ENCODE results near the gene ATP2B2.

The ATP2B2 gene

DNA sequence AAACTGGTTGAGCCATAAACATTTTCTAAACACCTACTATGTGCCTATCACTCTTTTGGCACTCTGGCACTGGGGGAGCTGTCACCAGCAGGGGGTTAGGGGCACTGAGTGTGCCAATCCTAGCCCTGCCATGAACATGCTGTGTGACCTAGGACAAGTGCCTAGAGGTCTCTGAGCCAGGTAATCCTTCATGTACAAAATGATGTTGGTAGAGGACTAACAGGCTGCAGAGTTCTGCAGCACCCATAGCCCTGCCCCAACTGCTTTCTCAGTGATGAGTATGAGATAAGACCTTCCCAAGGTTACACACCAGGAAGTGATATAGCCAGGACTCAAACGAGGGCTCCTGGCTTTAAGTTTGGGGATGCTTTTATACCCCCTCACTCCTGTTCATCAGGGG lies 99.6 kb downstream of the ATP2B2 start:
- in situ Hi-C loops (cut with MboI; ENCODE audit: low sequenced_read_pairs): no loop called here

DNA sequence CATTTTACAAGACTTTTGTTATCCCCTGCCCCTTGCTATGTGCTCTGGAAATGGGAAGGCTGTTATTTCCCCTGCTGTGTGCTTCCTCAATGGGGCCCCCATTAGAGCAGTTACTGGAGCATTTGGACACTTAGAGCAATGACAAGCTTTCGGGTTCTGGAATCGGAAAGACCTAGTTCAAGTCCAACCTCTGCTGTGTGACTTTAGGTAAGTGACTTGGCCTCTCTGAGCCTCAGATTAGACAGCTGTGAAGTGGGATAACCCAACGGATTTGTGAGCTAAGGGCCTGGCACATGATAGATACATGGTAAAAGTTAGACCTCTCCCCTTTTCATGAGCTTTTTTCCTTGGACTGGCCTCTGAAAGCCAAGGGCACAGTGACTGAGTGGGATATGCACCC lies 100.5 kb downstream of the ATP2B2 start:
- in situ Hi-C loops (cut with MboI; ENCODE audit: low sequenced_read_pairs): no loop called here

DNA sequence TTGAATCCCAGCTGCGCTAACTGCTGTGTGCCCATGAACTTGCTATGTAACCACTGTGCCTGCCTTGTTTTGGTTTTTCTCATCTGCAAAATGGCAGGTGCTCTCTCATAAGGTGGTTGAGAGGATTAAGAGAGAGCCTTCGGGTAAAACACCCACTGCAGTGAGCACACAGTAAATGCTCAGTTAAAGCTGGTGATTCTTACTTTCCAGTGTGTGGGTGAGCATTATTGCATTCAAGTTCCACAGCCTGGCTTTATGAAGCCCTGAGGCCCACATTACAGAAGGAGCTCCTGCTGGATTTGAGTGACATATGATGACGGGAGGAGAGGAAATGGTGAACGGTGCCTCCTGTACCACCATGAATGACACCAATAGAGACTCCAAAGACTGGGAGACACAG lies 101.0 kb downstream of the ATP2B2 start:
- in situ Hi-C loops (cut with MboI; ENCODE audit: low sequenced_read_pairs): no loop called here

DNA sequence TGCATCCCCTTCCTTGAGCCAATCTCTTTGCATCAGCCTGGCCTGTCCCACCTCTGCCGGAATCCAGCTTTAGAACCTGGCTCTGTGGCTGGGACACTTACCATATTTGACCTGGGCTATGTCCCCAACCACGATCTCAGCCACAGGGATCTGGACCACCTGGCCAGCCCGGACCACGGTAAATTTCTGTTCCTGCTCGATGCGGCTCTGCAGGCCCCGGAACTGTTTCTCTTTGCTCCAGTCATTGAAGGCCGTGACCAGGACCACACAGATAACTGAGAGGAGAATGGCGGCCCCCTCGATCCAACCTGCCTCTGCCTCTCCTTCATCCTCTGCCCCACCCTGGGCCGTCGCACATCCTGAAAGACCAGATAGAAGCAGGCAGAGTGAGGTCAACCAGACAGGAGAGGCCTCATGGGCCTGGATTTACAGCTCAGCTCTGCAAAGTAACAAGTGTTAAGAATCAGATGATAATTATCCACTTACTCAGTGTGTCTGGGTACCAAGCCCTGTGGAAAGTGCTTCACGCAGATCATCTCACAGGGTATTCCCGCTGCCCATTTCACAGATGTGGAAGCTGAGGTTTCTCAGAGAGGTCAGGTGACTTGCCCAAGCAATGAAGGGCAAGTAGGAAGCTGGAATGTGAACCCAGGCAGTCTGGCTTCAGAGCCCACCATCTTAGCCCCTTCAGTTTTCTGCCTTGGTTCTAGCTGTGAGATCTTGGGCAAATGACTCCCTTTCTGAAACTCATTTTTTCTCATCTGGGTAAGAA lies 103.2 kb downstream of the ATP2B2 start:
- in situ Hi-C loops (cut with MboI; ENCODE audit: low sequenced_read_pairs): no loop called here

DNA sequence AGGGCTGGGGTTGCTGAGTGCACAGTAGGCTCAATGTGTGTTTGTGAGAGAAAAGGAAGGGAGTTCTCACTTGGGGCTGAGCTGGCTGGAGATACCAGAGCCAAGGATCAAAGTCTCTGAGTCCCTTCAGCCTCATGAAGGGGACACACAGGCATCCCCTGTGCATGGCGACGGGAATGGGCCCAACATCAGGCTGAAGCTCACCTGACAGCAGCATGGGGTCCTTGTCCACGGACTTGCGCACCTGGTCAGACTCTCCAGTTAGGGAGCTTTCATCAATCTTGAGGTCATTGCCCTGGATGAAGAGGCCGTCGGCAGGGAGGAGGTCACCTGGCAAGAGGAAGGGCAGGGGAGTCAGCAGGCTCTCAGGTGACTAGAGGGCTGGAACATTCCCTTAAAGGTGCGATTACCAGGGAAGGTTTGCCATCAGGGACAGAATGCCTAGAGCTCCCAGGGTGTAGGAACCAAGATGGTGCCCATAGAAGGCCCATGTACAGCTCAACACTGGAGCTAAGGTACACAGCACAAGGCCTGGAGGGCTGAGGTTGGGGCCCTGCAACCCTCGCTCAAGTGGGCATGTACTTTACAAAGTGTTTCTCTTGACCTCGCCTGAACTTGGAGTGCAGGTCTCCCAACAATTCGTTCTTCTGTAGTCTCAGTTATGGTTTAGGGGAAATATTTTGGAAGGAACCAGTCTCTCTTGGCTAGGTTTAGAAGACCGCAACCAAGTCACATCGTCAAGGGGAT lies 104.5 kb downstream of the ATP2B2 start:
- in situ Hi-C loops (cut with MboI; ENCODE audit: low sequenced_read_pairs): no loop called here

DNA sequence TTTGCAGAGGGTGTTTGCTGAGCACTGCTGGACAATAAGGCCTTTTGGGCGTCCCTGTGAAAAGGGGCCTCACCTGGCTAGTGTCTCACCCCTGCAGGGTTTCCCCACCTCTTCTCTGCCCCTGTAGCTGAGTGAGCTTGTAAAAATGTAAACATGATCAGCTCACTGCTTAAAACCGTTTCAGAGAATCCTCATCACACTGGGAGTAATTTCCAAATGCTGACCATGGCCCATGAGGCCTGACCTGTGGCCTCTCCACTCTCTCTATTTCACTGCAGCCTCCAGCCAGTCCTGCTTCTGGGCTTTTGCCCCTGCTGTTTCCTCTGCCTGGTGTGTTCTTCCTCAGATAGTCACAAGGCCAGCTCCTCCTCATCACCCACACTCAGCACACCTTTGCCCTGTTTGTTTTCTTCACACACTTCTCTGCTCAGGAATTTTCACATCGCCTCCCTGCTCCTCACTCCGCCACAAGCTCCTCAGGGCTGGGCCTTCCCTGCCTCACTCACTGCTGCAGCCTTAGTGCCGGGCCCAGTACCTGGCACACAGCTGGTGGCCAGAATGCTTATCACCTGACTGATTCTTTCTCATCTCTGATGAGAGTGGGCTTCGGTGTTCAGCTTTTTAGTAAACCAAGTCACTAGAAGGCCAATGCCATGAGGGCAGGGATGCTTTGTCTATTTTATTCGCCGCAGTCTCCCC lies 105.2 kb downstream of the ATP2B2 start:
- in situ Hi-C loops (cut with MboI; ENCODE audit: low sequenced_read_pairs): no loop called here

DNA sequence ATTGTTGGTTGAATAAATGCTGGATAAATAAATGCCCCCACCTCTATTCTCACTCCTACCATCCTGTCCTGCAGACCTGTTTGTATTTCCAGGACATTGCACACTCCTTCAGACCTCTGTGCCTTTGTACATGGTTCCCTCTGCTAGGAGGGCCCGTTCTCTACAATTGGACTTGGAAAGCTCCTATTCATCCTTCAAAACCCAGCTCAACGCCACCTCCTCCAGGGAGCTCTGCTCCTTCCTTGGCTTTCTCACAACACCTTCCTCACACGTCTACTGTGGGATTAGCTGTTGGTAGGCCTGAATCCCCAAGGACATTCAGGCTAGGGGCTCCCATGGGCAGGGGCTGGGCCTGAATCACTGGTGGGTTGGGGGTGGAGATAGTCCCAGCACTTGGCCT lies 105.8 kb downstream of the ATP2B2 start:
- in situ Hi-C loops (cut with MboI; ENCODE audit: low sequenced_read_pairs): no loop called here

DNA sequence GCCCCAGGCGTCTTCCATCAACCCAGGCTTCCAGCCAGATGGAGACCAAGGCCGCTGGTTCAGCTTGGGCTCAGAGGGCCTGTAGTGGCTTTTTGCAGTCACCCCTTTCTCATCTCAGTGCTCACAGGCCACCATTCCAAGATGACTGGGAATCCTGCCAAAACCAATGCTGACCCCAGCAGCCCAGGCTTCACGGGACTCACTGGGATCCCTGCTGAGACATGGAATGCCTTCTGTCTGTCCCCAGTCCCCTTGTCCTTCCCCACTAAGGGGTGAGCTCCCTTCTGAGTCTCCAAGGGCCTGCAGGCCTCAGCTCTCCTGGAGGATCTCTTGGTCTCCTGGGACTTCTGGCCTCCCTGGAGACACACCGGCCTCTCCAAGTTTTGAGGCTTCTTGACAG lies 107.0 kb downstream of the ATP2B2 start:
- in situ Hi-C loops (cut with MboI; ENCODE audit: low sequenced_read_pairs): no loop called here

DNA sequence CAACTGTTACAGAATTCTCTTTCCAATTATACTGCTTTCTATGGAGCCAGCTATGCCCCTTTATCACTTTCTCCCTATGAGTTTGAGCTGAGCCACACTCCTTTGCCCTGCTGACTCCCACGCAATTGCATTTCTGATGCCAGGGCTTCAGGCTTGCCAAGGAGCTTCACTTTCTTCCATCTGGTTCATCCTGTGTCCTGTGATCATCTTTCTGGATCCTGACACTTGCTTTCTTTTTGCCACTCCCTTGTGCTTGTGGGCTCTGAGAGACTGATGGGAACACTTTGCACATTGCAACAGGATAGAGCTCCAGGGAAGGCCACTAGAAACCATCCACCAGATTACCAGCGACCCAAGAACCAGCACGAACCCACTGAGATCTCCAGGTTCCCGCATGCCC lies 107.5 kb downstream of the ATP2B2 start:
- in situ Hi-C loops (cut with MboI; ENCODE audit: low sequenced_read_pairs): no loop called here

DNA sequence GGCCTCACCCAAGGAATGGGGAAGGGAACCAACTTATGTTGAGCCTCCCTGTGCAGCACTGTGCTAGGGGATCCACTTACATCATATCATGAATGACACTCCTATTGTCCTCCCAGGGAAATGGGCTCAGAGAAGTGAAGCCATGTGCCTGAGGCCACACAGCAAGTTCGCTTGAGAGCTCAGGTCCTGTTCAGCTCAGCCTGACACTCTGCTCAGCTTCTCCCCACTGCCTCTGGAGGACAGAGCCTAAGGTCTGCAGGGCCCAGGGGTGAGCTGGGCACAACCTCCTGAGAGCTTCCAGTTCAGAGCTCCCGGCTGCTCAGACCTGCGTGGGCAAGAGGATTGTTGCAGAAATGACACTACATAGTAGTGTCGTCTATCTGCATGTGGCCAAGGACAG lies 108.5 kb downstream of the ATP2B2 start:
- in situ Hi-C loops (cut with MboI; ENCODE audit: low sequenced_read_pairs): no loop called here

DNA sequence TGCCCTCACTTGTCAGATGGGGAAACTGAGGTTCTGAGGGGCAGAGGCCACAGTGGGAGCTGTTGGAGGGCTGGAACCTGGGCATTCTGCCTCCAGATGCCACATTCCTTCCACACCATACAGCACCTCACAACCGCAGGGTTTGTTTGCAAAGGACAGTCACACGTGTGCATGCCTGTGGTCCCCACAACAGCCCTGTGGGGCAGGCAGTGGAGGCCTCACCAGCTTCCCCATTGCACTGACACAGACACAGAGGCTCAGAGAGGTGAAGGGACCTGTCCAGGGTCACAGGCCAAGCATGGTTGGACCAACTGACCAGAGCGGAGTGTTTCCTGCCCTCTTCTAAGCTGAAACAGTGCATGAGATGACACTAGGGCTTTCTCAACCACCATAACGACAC lies 109.3 kb downstream of the ATP2B2 start:
- in situ Hi-C loops (cut with MboI; ENCODE audit: low sequenced_read_pairs): no loop called here

DNA sequence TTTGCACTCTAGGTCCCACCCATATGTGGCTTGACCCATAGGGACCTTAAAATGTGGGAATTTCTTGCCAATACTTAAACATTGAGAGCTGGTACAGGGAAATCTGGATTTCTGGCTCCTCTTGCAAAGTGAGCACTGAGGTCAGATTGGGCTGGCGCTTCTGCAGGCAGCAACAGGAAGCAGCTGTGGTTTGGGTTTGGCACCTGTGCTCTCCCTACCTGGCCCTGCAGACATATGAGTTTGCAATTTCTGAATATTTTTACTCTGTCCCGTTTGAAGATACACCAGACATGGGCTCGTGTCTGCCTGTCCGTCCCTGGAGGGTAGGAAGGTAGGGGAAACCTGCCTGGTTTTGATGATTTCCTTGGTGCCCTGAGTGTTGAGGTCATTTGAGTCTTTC lies 109.7 kb downstream of the ATP2B2 start:
- in situ Hi-C loops (cut with MboI; ENCODE audit: low sequenced_read_pairs): no loop called here

DNA sequence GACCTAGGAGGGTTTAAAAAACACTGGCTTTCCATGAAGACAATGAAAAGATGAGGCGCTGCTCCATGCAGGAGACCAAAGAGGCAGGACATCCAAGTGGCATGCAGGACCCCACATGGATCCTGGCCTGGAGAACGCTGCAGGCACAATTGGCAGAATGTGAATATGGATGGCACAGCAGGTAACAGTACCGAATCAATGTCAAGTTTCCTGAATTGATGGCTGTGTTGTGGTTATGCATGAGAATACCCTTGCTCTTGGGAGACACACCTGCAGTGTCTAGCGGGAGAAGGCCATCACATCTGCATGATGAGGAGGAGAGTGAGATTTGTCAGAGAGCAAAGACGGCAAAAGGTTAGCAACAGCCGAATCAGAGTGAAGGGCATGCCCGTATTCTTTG lies 110.2 kb downstream of the ATP2B2 start:
- in situ Hi-C loops (cut with MboI; ENCODE audit: low sequenced_read_pairs): no loop called here

DNA sequence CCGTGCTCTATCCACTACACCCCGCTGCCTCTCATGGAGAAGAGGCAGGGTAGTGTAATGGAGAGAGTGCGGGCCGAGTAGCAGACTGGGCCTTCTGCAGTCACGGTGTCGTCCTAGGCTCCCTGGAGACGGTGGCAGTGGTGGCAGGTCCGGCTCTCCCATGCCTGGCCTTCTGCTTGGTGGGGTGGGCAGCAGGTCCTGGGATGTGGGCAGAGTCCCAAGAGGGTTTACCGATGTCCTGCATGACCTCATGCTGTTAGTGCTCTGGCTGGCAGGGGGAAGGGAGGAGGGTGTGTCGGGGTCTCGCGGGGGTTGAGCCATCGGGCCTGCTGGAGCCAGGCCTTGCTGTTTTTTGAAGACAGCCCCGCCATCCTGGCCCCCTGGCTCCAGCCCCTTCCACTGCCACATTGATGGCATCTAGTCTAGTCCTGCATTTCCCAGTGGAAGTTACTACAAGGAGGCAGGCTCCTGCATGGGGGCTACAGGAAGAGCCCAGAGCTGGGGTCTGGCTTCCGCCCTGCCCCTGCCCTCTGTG lies 110.8 kb downstream of the ATP2B2 start:
- in situ Hi-C loops (cut with MboI; ENCODE audit: low sequenced_read_pairs): no loop called here

DNA sequence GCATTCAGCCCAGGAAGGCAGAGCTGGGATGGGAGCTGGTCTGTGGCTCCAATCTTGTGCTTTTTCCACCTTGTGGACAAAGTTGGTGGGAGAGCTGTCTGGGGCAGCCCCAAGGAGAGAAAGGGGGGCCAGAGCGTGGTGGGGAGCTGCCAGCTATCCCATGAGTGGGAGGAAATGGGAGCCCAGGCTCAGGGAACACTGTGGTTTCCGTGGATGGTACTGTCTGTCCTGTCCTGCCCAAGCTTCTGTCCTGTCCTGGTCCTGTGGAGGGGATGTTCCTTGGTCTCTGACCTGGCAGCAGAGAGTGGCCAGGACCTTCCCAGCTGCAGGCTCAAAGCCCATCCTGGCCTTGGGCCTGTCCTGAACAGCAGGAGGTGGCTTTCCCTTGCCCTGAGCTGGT lies 111.9 kb downstream of the ATP2B2 start:
- in situ Hi-C loops (cut with MboI; ENCODE audit: low sequenced_read_pairs): no loop called here

DNA sequence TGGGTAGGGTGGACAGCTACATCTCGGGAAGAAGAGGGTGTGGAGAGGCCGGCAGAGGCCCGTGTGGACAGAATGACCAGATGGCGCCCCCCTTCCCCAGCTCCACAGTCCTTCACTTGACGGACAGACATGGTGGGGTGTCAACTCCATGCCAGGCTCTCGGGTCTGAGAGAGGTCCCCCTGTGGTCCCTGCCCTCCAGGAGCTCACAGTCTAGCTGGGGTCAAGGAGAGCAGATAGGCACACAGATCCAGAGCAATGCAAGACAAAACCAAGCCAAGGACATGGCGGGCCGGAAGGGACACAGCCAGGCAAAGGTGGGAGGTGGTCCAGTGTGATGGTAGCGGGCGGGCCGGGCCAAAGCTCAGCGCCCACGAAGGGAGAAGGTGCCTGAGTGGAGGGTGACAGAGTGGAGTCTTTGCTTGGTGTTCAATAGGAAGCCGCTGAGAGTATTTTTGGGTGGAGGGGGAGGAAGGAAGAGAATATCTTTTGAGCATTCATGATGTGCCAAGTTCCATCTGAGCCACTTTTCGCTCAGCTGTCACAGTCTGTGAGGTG lies 112.4 kb downstream of the ATP2B2 start:
- in situ Hi-C loops (cut with MboI; ENCODE audit: low sequenced_read_pairs): no loop called here

DNA sequence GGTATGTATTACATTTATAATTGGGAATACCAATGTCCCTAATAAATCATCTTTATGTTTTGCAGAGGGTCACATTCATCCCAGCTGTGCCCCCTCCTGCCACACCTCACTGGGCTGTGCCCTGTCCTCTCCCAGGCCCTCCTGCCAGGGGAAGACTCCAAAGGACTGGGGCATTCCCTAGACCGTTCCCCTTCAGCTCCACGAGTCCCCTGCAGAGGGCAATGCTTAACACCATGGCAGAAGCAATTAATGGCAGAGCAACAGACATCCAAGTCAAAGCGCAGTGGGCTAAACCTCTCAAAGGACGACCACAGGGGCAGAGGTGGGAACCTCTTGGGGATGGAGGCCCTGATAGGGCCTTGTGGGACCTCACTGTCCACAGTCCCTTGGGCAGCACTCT lies 113.1 kb downstream of the ATP2B2 start:
- in situ Hi-C loops (cut with MboI; ENCODE audit: low sequenced_read_pairs): no loop called here

DNA sequence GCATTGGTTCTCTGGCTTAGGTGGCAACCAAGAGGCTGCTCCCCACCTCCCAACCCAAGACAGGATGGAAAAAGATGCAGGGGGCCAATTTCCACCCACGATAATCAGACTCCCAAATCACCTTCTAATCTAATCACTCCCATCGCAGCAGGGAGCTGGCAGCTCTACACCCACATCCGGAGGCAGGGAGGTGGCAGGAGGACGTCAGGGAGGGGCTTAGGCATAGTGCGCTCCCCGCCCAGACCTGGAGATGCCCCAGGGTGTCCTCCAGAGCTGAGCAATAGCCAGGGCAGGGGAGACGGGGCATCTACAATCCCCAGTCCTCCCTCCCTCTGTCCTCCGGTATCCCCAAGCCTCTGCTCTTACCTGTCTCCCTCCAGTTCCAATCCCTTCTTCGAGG lies 114.0 kb downstream of the ATP2B2 start:
- in situ Hi-C loops (cut with MboI; ENCODE audit: low sequenced_read_pairs): no loop called here

DNA sequence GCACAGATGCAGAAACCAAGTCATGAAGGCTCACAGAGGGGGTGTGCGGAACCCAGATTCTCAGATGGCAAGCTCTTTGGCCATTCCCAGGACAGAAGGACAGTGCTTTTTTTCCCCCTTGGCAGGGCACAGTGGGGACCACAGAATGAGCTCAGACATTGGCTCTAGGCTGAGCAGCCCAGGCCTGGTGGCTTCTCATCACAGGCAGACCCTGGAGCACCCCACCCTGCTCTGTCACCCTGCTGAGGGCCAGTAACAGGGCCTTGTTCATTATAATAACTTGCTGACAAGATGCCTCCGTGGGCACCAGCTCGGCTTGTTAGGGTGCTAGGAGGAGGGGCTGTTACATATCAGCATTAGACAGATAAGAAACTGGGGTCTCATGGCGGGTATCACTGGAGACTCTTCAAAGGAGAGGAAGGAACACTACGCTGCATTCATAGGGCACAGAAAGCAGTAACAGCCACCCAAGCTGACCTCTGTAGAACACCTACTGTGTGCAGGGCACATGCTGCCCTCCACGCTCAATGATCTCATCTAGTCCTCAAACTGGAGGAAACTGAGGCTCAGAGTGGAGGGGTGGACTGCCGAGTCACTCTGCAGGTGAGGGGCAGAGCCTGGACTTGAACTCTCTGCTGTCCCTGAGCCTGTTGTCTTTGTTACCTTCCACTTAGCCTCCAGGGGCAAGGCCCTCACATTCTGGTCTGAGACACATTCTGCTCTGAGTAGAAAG lies 114.6 kb downstream of the ATP2B2 start:
- in situ Hi-C loops (cut with MboI; ENCODE audit: low sequenced_read_pairs): no loop called here

DNA sequence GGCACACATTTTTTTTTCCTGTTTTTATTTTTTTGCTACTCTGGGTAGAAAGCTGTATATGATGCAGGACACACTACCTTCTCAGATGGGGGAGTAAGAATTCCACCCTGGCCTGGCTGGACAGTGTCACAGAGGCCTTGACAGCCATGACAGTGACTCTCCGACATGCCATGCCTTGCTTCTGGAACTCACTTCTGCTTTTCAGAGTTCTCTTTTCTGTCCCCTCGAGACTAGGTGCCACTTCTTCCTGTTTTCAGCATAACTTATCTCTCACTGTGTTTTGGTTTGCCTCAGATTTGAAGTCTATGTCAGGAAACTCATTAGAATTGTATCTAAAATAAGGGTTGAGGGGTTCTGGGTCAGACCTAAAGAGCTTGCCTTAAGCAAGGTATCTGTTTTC lies 115.4 kb downstream of the ATP2B2 start:
- in situ Hi-C loops (cut with MboI; ENCODE audit: low sequenced_read_pairs): no loop called here

DNA sequence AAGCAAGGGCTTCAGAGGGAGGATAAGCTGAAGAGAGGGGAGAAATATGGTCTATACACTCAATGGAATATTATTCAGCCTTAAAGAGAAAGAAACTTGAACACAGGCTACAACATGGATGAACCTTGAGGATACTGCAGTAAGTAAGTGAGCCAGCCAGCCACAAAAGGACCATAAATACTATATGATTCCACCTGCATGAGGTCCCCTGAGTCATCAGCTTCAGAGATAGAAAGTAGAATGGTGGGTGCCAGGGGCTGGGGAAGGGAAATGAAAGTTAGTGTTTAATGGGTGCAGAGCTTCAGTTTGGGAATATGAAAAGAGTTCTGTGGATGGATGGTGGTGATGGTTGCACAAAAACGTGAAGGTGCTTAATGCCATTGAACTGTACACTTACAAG lies 116.0 kb downstream of the ATP2B2 start:
- in situ Hi-C loops (cut with MboI; ENCODE audit: low sequenced_read_pairs): no loop called here

Measured in hTERT RPE-1 (cell line).